Stimulated activated CD4-positive, alpha-beta T cell treated with anti-CD3 and anti-CD28 coated beads, Interleukin-4, amount 100 ng/mL, for 4 hours (primary cell): ENCODE measurements around the gene NOSTRIN.
"Not testable (repeated sequence)": the region's sequence is repeated elsewhere in the genome, so short reads cannot be mapped to it uniquely, and the experiment has no call there.

ENCODE experiments used
- DNase-seq, 2 experiments: peaks; one replicate each; pipeline ENCODE4 v3.0.0-alpha.2; 2020

The NOSTRIN gene

DNA sequence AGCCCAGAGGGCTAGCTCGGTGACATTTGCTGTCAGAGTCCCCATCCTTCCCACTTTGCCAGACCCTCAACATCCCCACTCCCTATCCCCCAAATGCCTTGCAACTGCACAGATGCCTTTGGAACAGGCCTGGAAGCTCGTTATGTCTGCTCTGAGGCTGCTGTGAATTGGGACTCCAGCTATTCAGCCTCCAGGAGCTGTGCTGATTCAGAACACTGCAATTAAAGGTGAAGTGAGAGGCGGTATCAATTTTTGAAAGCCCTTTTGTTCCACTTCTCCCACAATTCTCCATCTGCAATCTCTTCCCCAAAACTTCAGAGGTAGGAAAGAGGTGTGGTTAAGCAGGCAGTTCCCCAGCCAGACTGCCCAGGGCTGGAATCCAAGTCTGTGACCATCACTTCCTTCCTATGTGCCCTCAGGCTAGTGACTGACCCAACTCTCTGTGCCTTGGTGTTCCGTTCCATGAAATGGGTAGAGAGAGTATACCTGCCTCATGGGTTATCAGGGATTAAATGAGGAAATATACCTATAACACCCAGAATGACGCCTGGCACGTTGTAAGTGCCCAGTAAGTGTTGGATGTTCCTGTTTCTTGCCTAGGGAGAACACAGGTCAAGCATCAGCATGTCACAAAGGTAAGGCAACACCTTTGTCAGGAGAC is 17.5 kb downstream of the NOSTRIN start:
- DNase-seq, result no peak

DNA sequence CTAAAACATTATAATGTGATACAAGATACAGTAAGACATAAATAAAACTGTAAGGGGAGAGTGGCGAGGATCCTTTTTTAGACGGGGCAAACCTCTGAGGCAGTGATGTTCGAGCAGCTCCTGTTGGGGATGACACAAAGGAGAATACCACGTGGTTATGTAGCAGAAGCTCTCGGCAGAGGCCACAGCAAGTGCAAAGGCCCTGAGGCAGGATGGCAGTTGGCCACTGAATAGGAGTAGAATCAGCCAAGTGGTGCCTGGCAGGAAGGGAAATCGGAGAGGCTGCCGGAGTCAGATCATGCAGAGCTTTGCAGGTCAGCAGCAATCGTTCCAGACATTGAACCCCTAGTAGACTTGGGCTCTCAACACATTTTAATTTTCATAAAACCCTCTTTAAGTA is 19.1 kb downstream of the NOSTRIN start:
- no peak for DNase-seq

DNA sequence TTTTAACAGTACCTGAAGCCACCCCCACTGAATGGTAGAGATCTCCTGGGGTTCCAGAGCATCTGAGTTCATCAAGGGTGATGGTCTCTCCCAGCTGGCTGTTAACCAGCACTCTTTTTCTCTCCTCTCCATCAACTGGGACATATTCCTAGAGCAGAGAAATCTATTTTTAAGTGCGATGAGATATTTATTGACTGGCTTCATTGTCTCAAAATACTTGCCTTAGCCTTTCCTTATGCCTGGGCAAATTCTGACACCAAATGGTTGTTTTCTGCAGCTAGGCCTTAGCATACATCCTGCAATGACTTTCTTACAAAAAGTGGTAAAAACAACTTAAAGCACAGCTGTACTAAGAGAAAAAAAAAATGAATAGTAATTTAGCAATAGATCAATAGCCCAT is 19.6 kb downstream of the NOSTRIN start:
- DNase-seq, result no peak

DNA sequence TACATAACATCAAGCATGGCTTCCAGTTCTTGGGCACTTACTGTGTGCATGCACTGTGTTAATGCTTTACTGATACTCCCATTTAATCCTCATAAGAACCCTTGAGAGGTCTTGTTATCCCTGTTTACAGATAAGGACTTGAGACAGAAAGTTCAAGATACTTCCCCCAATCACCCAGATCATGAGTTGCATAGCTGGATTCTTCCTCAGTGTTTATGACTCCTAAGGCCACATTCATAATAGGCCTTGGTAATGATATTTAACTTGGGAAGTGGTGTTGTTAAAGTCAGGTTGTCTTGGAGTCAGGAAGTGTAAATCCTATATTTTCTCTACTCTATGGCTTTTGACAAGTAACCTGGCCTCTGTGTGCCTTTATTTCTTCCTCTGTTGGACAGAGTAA is 22.7 kb downstream of the NOSTRIN start:
- no peak for DNase-seq

DNA sequence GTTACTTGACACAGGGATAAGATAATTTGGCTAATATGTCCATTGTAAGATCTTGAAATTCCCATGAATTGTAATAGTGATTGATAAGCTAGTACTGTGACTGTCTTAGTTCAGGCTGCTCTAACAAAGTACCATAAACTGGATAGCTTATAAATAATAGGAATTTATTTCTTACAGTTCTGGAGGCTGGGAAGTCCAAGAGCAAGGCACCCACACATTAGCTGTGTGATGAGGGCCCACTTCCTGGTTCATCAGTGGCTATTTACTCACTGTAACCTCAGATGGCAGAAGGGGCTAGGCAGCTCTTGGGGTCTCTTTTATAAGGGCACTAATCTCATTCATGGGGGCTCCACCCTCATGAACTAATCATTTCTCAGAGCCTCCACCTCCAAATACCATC is 28.5 kb downstream of the NOSTRIN start:
- DNase-seq, result no peak

GRCh38 chr2:168831662-168832061 is 29.2 kb downstream of the NOSTRIN start:
- DNase-seq, result no peak

DNA sequence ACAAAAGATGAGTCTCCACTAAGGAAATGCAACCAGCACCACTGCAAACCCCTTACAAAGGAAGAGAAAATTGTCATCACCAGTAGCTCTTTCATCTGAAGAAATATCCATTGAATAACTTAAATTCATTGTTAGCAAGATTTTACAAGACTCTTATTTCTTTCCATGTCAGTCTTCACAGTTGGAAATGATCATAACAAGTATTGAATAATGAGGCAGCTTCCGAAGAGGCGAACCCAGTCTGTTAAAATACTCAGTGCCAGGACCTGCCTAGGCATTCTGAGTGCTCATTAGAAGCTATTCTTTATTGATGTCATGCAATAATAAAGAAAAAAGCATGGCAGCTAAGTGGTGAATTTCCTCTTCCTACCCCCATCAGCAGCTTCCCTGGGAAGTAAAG is 33.5 kb downstream of the NOSTRIN start:
- no peak for DNase-seq

DNA sequence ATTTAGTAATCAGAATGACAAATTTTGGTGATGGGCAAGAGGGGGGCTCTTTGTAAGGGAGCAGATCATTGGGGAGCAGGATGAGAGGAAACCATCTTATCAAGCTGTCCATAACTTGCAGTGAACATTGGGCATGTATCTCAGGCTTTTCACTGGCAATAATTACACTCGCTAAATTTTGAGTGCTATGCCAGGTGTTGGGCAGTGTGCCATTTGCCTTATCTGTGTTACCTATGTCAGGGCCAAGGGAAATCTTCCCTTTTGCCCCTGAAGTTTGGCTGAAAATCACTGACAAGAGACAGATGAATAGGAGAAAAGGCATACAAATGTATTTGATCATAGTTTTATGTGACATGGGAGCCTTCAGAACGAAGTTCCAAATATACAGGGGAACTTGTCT is 39.0 kb downstream of the NOSTRIN start:
- DNase-seq, result no peak

DNA sequence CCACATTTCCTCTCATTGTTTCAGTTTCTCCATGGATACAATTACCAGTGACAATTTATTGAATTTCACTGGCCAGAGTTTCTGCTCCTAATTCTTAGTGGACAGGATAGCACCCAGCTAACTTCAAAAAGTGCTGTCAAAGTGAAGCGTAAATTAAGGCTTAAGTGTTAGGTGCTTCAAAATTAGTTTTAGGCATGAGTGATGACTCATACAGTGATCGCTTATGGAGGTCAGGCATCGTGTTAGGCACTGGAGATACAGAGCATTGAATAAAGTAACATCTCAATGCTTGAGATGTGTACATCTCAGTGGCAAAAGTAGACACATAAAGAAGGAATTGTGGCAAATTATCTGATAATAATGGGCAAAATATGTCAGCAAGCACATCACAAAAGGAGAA is 40.8 kb downstream of the NOSTRIN start:
- DNase-seq, result no peak

- no peak for DNase-seq
Measured at GRCh38 chr2:168848225-168848624, 45.8 kb downstream of the NOSTRIN start.

DNA sequence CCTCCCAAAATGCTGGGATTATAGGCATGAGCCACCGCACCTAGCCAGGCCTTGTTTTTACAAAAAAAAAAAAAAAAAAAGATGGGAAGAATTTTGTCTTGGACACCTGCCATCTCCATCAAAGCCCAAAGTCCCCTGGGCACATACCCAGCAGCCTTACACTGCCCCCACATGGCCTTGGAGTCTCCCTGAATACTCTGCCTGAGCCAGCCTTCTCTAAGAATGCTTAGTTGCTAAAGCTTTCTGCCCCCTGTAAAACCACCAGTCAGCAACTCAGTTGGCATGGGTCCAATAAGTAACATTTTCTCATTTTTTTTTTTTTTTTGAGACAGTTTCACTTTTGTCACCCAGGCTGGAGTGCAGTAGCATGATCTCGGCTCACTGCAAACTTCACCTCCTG is 47.2 kb downstream of the NOSTRIN start:
- no peak for DNase-seq

GRCh38 chr2:168850846-168851245 is 48.4 kb downstream of the NOSTRIN start:
- no peak for DNase-seq

GRCh38 chr2:168851674-168852320 is 49.4 kb downstream of the NOSTRIN start:
- no peak for DNase-seq

DNA sequence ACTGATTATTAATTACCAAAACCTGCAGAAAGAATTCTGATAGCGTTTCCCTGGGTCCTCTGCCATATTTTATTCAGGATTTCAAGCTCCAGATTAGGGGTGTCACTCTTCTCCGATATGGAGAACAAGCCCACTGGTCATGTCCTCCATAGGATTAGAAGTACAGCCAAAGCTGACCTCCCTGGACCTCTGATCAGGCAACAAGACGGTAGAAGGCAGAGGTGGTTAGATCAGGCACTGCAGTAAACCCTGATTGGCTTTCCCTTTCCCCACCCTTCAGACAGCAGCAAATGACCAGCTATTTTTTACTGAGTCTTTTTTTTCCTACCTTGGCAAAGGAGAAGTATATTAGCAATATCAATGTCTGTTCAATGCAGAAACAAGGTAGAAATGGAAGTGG is 50.0 kb downstream of the NOSTRIN start:
- no peak for DNase-seq

DNA sequence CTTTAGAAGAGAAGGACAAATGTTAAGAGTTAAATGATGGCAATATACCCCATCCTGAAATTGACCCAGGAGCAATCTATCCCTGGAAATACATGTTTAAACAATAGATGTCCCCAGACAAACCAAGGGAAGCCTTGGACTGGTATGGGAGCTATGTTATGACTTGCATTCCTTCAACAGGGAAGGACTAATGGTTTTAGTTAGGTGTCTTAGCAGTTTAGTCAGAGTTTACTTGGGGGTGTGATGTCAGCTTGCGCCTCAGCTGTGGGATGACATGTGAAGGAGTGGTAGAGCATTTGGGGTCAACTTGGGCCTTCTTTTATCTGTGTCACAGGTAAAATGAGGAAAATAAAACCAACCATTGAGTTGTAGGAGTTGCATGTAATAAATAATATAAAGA is 51.0 kb downstream of the NOSTRIN start:
- DNase-seq, result no peak

DNA sequence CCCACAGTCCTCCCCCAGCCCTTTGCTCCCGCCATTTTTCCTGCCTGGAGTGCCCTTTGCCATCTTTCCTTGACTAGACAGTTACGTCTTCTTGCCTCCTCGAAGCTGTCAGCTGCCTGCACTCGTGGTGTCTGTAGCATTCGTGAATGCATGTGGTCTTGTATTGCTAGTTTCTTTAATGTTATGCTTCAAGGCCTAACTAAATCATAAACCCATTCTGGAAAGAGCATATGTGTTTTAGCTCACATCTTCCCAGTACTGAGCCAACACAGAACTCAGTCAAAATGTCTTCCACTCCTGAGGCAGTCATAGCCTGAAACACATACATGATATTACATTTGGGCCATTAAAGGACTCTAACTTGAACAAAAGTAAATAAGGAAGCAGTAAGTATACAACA is 52.2 kb downstream of the NOSTRIN start:
- DNase-seq, result no peak

- DNase-seq, result no peak
Measured at GRCh38 chr2:168855601-168856000, 53.2 kb downstream of the NOSTRIN start.

- DNase-seq, result no peak
Measured at GRCh38 chr2:168858146-168858545, 55.7 kb downstream of the NOSTRIN start.

- DNase-seq, result not testable (repeated sequence)
Measured at GRCh38 chr2:168867164-168867563, 64.7 kb downstream of the NOSTRIN start.

DNA sequence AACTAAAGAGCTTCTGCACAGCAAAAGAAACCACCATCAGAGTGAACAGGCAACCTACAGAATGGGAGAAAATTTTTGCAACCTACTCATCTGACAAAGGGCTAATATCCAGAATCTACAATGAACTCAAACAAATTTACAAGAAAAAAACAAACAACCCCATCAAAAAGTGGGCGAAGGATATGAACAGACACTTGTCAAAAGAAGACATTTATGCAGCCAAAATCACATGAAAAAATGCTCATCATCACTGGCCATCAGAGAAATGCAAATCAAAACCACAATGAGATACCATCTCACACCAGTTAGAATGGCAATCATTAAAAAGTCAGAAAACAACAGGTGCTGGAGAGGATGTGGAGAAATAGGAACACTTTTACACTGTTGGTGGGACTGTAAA is 67.9 kb downstream of the NOSTRIN start:
- not testable (repeated sequence) for DNase-seq

DNA sequence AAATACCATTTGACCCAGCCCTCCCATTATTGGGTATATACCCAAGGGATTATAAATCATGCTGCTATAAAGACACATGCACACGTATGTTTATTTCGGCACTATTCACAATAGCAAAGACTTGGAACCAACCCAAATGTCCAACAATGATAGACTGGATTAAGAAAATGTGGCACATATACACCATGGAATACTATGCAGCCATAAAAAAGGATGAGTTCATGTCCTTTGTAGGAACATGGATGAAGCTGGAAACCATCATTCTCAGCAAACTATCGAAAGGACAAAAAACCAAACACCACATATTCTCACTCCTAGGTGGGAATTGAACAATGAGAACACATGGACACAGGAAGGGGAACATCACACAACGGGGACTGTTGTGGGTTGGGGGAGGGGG is 68.4 kb downstream of the NOSTRIN start:
- not testable (repeated sequence) for DNase-seq

- DNase-seq, result no peak
Measured at GRCh38 chr2:168874368-168875054, 72.1 kb downstream of the NOSTRIN start.

DNA sequence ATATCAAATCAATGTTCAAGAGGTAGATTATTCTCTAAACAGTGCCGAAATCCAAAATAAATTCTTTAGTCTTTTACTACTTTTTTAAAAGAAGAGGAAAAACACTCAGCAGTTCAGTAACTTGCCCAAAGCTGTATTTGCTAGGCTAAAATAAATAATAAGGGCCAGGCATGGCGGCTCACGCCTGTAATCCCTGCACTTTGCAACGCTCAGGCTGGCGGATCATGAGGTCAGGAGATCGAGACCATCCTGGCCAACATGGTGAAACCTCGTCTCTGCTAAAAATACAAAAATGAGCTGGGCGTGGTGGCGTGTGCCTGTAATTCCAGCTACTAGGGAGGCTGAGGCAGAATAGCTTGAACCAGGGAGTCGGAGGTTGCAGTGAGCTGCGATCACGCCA is 79.7 kb downstream of the NOSTRIN start:
- not testable (repeated sequence) for DNase-seq

GRCh38 chr2:168884975-168885374 is 82.5 kb downstream of the NOSTRIN start:
- DNase-seq, result no peak
